Activated T-cell treated with anti-CD3 and anti-CD28 coated beads, Interleukin-2, amount 50 U/mL, for 48 hours (primary cell): ENCODE results near the gene DENND6B.

Experiments
- DNase-seq, 2 experiments: peaks; one replicate each; pipeline ENCODE4 v3.0.0-alpha.2; 2020

The DENND6B gene

DNA sequence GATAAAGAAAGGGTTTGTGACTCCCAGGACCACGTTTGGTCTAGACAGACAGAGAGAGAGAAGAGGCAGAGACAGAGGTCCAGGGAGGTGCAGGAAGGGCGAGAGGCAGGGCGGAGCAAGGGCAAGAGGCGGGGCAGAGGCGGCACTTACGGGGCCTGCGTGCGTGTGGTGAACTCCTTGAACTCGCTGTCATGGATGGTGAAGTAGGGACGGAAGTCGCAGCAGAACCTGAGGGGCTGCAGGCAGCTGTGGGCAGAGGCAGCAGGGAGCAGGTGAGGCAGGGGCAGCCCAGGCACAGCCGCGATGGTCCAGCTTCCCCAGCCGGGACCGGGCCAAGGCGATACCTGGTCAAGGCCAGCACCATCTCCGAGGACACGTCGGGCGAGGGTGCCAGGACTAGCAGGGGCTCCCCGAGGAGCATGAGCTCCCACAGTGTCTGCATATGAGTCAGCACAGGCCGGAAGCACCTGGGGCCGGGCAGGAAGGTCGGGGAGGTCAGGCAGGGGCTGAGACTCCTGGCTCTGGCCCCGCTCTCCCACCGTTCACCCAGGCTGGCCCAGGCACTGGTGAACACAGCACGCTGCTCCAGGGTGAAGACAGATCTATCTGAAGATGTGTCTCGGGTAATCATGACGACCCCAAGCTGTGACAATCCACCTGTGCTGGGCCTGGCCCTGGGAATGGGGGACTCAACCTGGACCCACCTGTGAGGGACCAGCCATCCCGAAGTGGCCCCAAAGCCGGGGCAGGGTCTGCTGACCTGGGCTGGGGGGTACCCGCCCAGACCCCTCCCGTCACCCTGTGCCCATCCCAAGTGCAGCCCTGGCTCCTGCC, 12.1 kb downstream of the DENND6B start:
- peak; percentile 85 to 89 for DNase-seq

DNA sequence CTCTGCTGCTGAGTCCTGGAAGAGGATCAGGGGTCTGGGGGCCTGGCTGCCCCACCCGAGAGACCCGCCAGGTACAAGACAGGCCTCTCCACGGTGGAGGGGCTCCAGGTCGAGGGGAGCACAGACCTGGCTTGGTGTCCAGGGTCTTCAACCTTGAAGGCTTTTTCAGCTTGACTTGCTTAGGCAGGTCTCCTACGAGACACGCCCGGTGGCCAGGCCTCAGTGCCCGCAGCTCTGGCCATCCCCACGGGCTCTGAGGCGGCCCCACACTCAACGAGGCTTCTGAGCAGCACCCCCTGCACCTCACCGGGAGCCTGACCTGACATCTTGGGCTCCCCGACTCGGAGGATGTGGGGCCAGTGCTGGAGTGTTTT, 12.7 kb downstream of the DENND6B start:
- no peak for DNase-seq

DNA sequence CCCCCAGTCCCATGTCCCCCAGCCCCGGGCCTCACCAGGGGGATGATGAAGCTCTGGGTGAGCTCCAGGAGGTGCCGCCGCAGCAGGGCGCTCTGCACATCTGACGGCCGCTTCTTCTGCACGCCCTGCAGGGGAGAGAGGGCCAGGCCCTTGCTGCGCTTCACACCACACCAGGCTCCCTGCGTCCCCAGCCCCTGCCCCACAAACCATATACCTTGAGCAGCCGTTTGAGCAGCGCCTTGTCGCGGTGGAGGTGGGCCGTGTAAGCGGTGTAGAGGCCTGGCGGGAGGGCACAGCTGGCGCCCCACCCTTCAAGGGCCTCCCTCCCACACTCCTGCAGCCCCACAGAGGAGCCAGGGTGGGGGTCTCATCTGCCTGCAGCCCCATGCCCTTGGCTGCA, 13.2 kb downstream of the DENND6B start:
- no peak for DNase-seq

DNA sequence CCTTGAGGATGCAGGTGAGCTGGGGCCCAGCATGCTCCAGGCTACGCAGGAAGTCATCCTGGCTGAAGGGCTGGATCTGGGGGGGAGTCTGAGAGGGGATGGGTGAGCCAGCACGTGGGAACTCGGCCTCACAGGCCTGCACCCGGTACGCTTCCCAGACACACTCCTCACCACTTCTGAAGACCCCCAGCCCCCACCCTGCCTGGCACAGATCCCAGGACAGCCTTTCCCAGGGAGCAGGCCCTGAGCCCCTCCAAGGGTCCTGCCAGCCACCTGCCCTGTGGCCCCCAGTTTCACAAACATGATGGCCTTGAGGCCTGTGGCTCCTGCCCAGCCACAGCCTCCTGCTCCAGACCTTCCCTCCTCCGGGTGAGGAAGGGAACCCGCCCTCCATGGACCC, 13.8 kb downstream of the DENND6B start:
- DNase-seq = no peak

- DNase-seq = no peak
Measured at GRCh38 chr22:50312371-50312770, 14.4 kb downstream of the DENND6B start.

DNA sequence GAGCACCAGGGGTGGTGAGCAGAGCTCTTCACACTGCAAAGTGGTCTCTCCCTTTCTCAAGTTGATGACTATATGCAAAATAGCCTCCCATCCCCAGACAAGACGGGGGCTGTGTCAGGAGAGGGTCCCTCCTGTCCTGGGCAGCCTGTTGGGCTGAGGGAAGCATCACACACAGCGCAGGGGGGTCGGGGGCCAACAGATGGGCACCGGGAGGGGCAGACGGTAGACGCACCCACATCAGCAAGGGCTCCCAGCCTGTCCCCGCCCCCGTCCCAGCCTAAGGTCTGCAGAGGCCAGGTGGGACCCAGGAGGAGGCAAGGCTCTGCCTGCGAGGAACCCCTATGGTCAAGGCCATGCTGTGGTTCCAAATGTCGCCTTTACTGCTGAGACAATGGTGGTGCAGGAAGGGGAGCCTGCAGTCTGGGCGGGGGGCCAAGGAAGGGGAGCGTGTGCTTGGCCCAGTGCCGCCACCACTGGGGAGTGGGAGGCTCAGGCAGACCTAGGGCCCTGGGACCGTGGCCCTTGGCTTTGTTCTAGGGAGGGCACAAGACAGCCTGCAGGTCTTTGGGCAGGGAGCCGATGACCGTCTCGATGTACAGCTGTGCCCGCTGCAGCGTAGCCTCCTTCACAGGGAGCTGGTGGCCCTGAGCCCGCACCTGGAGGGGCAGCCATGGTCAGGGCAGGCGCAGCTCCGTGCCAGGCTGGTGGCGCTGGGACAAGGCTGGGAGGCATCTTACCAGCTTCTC, 15.0 kb downstream of the DENND6B start:
- DNase-seq = no peak

GRCh38 chr22:50310949-50311444, 15.8 kb downstream of the DENND6B start:
- no peak for DNase-seq

GRCh38 chr22:50310031-50310722, 16.6 kb downstream of the DENND6B start:
- no peak for DNase-seq

DNA sequence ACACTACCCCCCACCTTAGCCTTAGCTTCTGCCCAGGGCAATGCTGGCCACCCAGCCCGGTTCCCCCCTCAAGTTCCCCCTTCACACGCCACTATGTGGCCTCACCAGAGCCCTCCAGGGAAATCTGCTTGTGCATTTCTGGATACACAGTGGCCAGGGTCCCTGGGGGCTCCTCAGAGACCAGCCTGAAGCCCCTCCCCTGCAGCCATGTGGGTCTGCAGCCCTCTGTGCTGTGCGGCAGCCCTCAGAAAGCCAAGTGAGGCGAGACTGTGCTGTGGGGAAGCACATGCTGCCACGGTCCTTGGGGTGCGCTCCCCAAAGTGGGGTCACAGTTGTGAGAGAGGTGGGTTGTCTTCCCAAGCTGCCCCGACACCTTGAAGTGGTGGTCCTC, 17.2 kb downstream of the DENND6B start:
- DNase-seq = no peak

DNA sequence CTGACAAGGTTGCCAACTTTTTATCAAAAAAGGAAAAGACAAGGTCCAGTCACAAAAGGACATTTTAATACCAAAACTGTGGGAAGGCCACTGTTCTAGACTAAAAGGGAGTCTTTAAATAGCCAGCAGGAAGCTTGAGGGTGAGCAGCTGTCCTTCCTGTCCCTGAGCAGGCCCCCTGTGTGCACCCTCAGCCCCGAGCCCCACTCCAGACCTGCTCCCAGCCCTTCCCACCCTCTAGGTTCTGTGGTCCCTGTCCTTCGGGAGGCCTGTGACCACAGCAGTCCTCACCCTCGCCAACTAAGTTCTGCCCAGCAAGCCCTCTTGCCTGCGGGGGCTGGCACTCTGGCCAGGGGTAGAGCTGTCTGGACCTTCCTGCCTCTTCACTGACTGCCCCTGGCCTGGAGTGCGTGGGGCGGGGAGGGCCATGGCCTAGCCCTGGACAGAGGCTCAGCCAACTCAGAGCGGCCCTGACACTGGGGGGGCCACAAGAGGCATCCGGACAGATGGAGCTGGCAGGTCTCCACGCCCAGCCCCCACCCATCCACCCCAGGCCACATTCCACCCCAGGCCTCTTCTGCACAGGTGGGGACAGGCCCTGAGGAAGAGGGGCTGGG, 17.7 kb downstream of the DENND6B start:
- no peak for DNase-seq

- no peak for DNase-seq
Measured at GRCh38 chr22:50308597-50308935, 18.2 kb downstream of the DENND6B start.

DNA sequence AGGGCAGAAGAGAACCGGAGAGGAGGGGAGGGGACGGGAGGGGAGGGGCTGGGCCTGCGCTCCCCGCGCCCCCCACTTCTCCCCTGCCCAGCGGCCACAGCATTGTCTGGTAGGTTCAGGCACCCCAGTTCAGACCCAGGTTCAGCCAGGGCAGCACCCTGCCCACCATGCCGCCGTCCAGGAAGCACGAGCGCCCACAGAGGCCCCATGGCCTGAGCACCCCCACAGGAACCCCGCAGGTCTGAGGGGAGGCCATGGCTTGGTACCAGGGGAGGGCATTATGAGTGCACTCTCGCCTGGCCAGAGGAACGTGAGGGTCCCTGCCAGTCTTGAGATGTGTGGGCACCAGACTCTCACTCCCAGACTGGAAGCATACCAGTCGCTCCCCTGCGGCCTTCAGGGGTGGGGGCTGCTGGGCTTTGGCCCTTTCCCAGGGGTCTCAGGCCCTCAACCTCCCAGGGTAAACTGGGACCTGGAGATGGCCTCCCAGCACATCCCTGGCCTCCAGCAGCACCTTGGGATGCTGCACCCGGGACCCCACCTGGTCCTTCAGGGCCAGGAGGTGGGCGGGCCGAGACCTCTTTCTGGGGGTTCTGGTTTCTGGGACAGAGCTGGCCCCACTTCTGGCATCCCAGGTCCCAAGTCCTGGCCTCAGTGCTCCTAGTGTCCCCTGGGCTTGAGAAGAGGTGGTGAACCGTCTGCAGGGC, 18.8 kb downstream of the DENND6B start:
- DNase-seq = no peak

DNA sequence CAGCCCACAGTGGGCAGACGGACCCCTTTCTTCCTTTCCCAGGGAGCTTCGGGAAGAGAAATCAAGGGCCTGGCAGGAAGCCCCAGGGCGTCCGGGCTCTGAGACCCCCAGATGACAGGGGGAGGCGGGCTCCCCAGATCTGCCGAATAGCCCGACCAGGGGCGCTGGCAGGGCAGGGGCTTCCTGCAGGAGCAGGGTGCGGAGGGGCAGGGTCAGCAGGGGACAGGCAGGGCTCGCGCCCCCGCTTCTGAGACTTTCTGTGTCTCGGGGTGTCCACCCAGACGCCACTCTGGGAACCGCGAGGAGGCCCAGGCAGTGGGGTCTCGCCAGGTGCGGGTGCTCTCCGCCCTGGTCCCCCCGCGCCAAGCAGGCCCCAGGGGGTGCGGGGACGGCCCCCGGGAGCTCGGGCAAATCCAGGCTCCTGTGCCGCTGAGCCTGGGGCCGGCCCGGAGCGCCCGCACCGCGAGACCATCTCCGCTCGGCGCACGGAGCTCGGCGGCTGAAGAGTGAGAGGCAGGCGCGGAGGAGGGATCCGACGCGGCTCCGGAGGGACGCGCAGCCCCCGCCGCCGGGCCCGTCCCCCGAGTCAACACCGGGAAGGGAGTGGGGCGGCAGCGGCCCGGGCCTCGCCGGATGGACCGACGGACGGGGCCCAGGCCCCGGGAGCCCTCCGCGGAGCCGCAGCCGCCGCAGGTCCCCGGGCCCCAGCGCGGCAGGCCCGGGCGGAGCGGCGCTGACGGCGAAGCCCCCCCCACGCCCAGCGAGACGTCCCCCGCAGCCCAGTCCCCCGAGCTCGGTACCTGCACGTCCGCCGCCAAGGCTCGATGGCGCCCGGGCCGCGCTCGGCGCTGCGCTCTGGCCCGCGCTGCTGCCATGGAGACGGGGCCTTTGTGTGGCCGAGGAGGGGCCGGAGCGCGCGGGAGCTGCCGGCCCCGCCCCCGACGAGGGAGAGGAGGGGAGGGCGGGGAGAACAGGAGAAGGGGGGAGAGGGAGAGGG, 19.8 kb downstream of the DENND6B start, which contains the start of gene PLXNB2:
TSS of gene PLXNB2 (minus strand) at position 894 of the 997 bp plus-strand sequence. CDS start 17,062 bp downstream, outside the sequence.
- peak in 1 of 2 experiments; percentile 54 for DNase-seq

GRCh38 chr22:50305923-50306566, 20.8 kb downstream of the DENND6B start:
- DNase-seq = no peak

DNA sequence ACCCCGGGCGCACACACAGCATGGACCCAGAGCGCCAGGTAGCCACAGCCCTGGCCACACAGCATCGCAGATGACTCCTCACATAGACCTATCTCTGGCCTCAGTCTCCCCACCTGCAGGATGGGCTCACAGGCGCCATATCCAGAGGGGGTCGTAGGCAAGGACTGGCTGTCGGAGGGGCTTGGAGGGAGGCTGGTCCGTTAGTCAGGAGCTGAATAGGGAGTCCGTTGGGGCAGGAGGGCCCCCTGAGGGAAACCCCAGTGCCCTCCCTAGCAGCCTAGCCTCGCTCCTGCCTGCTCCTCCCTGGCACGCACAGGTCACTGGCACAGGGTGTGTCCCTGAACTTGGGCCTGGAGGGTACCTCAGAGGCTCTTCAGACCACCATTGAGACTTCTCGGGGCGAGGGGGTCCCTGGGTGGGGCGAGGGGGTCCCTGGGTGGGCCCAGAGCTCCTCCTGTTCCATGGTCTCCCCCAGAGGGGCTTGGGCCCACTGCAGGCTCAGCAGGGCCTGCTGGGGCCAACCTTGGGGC, 21.4 kb downstream of the DENND6B start:
- no peak for DNase-seq

- no peak for DNase-seq
Measured at GRCh38 chr22:50304528-50305392, 22.1 kb downstream of the DENND6B start.

DNA sequence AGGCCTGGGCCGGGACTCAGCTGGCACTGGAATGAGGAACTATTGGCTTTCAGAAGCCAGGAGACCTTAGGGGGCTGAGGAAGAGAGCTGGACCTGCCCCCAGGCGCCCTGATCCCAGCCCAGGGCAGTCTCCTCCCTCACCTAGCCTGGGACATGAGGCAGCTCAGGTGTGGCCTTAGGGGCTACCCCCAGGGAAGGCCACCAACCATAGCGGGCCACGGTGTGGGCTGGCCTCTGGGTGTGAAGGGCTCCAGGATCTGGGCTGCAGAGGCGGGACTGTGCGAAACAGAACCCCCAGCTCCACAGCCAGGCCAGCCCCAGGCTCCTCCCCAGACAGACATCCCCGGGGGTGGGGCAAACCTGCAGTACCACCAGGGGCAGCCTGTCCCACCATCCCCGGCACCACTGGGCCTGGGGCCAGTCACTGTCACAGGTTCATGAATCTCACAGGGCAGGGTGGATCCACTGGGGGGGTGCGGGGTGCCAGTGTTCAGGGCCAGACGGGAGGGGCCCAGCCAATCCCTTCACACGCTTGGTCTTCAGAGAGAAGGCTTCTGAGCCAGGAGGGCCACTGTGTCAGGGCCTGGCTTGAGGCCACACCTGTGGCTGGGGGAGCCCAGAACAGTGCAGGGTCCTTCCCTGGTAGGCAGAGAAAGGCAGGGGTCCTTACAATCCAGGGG, 22.8 kb downstream of the DENND6B start:
- no peak for DNase-seq

GRCh38 chr22:50303515-50303847, 23.3 kb downstream of the DENND6B start:
- no peak for DNase-seq

- no peak for DNase-seq
Measured at GRCh38 chr22:50302564-50302963, 24.2 kb downstream of the DENND6B start.
